Liver (tissue), 9 donors: ENCODE data around the gene IFT43. TPM values are rescaled to one million over a fixed set of nuclear protein-coding genes. Genes with fewer than 3 reads are reported as not detected.

Source experiments
- DNase-seq: peaks from one replicate; pipeline ENCODE4 v3.0.0-alpha.2; 2017; ENCODE audit warnings: low spot score
- H3K27ac ChIP-seq, 2 donors: one replicate each; pipeline ENCODE4 v1.7.0; 2013; ENCODE audit warnings: inconsistent platforms in 2 of 2, low read length in 2 of 2, control low read depth in 1 of 2, low read depth in 1 of 2, mild to moderate bottlenecking in 1 of 2
- H3K27me3 ChIP-seq, 4 donors: one replicate each; pipeline versions ENCODE4 v1.6.1 to v1.7.0; 2013; ENCODE audit warnings: low read length in 3 of 4, inconsistent platforms in 1 of 4, mild to moderate bottlenecking in 1 of 4, moderate library complexity in 1 of 4; ENCODE audit not compliant: control insufficient read depth in 4 of 4, insufficient read depth in 4 of 4
- H3K36me3 ChIP-seq, 4 donors: one replicate each; pipeline versions ENCODE4 v1.6.1 to v1.7.0; 2013; ENCODE audit warnings: low read length in 3 of 4, mild to moderate bottlenecking in 3 of 4, low read depth in 1 of 4, moderate library complexity in 1 of 4; ENCODE audit not compliant: control insufficient read depth in 4 of 4, insufficient read depth in 3 of 4
- H3K4me1 ChIP-seq, 4 donors: one replicate each; pipeline versions ENCODE4 v1.6.1 to v1.7.0; 2013; ENCODE audit warnings: low read length in 3 of 4, mild to moderate bottlenecking in 3 of 4, moderate library complexity in 1 of 4; ENCODE audit not compliant: control insufficient read depth in 4 of 4, insufficient read depth in 4 of 4
- H3K4me3 ChIP-seq, 3 donors: one replicate each; pipeline versions ENCODE4 v1.6.1 to v1.7.0; 2013; ENCODE audit warnings: low read length in 3 of 3, control low read depth in 1 of 3, low read depth in 1 of 3, mild to moderate bottlenecking in 1 of 3
- H3K9ac ChIP-seq, 2 donors: one replicate each; pipeline ENCODE4 v1.7.0; 2013; ENCODE audit warnings: low read length in 2 of 2, mild to moderate bottlenecking in 2 of 2, moderate library complexity in 2 of 2, control low read depth in 1 of 2, low read depth in 1 of 2
- H3K9me3 ChIP-seq, 4 donors: one replicate each; pipeline versions ENCODE4 v1.6.1 to v1.7.0; 2013; ENCODE audit warnings: low read length in 3 of 4; ENCODE audit not compliant: control insufficient read depth in 4 of 4
- EGR1 ChIP-seq, 2 donors: IDR thresholded peaks; 2 replicates each; pipeline ENCODE4 v1.6.1; 2016 to 2018; ENCODE audit warnings: antibody characterized with exemption in 2 of 2, low read depth in 2 of 2
- FOXA1 ChIP-seq: IDR thresholded peaks from 2 replicates; pipeline ENCODE4 v1.6.1; 2016; ENCODE audit warnings: antibody characterized with exemption
- FOXA2 ChIP-seq: IDR thresholded peaks from 2 replicates; pipeline ENCODE4 v1.6.1; 2016; ENCODE audit warnings: antibody characterized with exemption
- HNF4A ChIP-seq, 2 donors: conservative IDR thresholded peaks; 2 replicates each; pipeline ENCODE4 v1.6.1; 2016; ENCODE audit warnings: antibody characterized with exemption in 2 of 2, mild to moderate bottlenecking in 2 of 2
- JUND ChIP-seq, 2 donors: IDR thresholded peaks; 2 replicates each; pipeline ENCODE4 v1.6.1; 2016; ENCODE audit warnings: antibody characterized with exemption in 2 of 2
- MAX ChIP-seq: IDR thresholded peaks from 2 replicates; pipeline ENCODE4 v1.6.1; 2016; ENCODE audit warnings: antibody characterized with exemption
- RAD21 ChIP-seq, 2 donors: IDR thresholded peaks; 2 replicates each; pipeline ENCODE4 v1.6.1; 2016; ENCODE audit warnings: antibody characterized with exemption in 2 of 2, mild to moderate bottlenecking in 2 of 2
- REST ChIP-seq: IDR thresholded peaks from 2 replicates; pipeline ENCODE4 v1.6.1; 2016; ENCODE audit warnings: antibody characterized with exemption, mild to moderate bottlenecking
- RXRA ChIP-seq, 2 donors: IDR thresholded peaks; 2 replicates each; pipeline ENCODE4 v1.6.1; 2017 to 2018; ENCODE audit warnings: antibody characterized with exemption in 2 of 2, mild to moderate bottlenecking in 1 of 2
- TAF1 ChIP-seq: conservative IDR thresholded peaks from 2 replicates; pipeline ENCODE4 v1.6.1; 2016; ENCODE audit warnings: antibody characterized with exemption, mild to moderate bottlenecking
- WGBS: extraction: QIAGEN DNeasy Blood & Tissue Kit; methylation state at CpG from one replicate; pipeline ENCODE4 v1.1.7; 2013; 5-methylcytosine and 5-hydroxymethylcytosine counted together
- polyA plus RNA-seq, 2 donors: library from polyadenylated mRNA; stranded (reverse) in 1 of 2; unstranded in 1 of 2; fragments of 200-250 nt in 1 of 2; fragments of >200 nt in 1 of 2; fragmentation: Nextera tagmentation in 1 of 2; extraction: Ambion mirVana in 1 of 2; gene quantifications; one replicate each; pipeline versions ENCODE4 v1.2.1 to v1.2.3, GENCODE V29; 2013 to 2015
- total RNA-seq, 2 donors: library from RNA; depleted of rRNA; stranded (reverse); fragments of >200 nt; gene quantifications; one replicate each; pipeline ENCODE4 v1.2.3, GENCODE V29; 2014
- TF ChIP-seq, protein P1 (sequence below): IDR thresholded peaks from 2 replicates; pipeline ENCODE4 v1.6.1; 2016; ENCODE audit warnings: antibody characterized with exemption
- donor health status: healthy.
- donor health status: healthy.
- donor health status: healthy.
- donor health status: healthy.
- donor health status: healthy.

IFT43 gene
- total and polyA plus RNA-seq, 4 donors, result 7.8 to 33.6 (median 19.3) TPM

DNA sequence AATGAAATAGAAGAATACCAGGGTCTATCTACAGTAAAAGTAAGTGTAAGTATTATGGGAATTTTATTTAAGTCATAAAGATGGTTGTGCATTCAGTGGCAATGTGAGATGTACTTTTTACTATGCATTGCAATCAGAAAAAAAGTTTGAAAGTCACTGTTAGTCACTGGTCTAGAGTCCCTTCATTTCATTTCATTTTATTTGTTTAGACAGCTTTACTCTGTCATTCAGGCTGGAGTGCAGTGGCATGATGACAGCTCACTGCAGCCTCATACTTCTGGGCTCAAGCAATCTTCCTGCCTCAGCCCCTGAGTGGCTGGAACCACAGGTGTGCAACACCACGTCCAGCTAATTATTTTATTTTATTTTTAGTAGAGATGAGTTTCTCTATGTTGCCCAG lies 46.4 kb upstream of the IFT43 start:
- Histone ChIP-seq H3K4me3 (no peak overlapping the region), H3K9me3 (no peaks in the 10 kb centered on the region), H3K4me1 (no peaks in the 10 kb centered on the region), H3K27ac (no peak overlapping the region), H3K27me3 (no peaks in the 10 kb centered on the region), H3K9ac (no peak overlapping the region), H3K36me3 (no peaks in the 10 kb centered on the region)
- no peak for DNase-seq
- TF ChIP-seq FOXA1 (no peak), RXRA (IDR thresholded peaks at IDR 0.05) (no peak)
- TF ChIP-seq, protein P1, sequence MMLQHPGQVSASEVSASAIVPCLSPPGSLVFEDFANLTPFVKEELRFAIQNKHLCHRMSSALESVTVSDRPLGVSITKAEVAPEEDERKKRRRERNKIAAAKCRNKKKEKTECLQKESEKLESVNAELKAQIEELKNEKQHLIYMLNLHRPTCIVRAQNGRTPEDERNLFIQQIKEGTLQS, result no peak
- 82% methylated on average over 1 of the region's 1 CpG for WGBS

DNA sequence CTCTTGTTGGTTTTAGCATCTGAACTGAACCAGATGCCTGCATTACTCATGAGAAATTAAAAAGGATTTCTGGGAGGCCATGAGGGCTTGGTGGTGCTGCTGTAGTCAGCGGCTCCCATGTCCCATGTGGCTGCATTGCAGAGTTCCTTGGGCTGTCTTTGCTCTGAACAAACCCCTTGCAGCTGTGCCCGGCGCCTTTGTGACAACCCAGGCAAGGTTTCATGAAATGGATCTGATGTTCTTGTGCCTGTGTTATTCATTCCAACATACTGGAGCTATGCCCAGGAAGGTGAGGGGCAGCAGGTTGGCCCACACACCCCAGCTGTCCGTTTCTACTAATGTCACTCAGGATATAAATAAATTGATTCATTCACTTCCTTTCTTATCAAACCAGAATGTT lies 44.5 kb upstream of the IFT43 start:
- Histone ChIP-seq H3K9ac (no peak overlapping the region), H3K27me3 (no peaks in the 10 kb centered on the region), H3K4me3 (no peak overlapping the region), H3K36me3 (no peaks in the 10 kb centered on the region), H3K9me3 (no peaks in the 10 kb centered on the region), H3K27ac (no peak overlapping the region), H3K4me1 (no peaks in the 10 kb centered on the region)
- 89% methylated on average over 4 of the region's 4 CpGs for WGBS
- TF ChIP-seq RAD21 (IDR thresholded peaks at IDR 0.05), result no peak
- TF ChIP-seq HNF4A (conservative IDR thresholded peaks at IDR 0.05), result no peak
- TF ChIP-seq REST, result no peak
- no peak for TF ChIP-seq EGR1 (IDR thresholded peaks at IDR 0.05; ENCODE audit: low read depth in 2 of 2)
- no peak for TF ChIP-seq FOXA1
- no peak for DNase-seq

GRCh38 chr14:75944607-75945241 lies 40.8 kb upstream of the IFT43 start:
- no peak for DNase-seq
- no peak overlapping the region for H3K27ac ChIP-seq
- H3K36me3 ChIP-seq, result no peaks in the 10 kb centered on the region
- WGBS, result 95% methylated on average over 4 of the region's 4 CpGs
- no peak for TF ChIP-seq JUND (IDR thresholded peaks at IDR 0.05)
- no peak for TF ChIP-seq FOXA2
- no peaks in the 10 kb centered on the region for H3K9me3 ChIP-seq
- no peaks in the 10 kb centered on the region for H3K27me3 ChIP-seq
- no peaks in the 10 kb centered on the region for H3K4me1 ChIP-seq
- H3K9ac ChIP-seq, result no peak overlapping the region
- H3K4me3 ChIP-seq, result no peak overlapping the region

- Histone ChIP-seq H3K4me3 (no peak overlapping the region), H3K36me3 (no peaks in the 10 kb centered on the region), H3K9ac (no peak overlapping the region), H3K27ac (no peak overlapping the region), H3K9me3 (no peaks in the 10 kb centered on the region), H3K4me1 (no peaks in the 10 kb centered on the region), H3K27me3 (no peaks in the 10 kb centered on the region)
- no peak for DNase-seq
- 96% methylated on average over 5 of the region's 5 CpGs for WGBS
- TF ChIP-seq RAD21 (IDR thresholded peaks at IDR 0.05) (no peak), HNF4A (conservative IDR thresholded peaks at IDR 0.05) (no peak), REST (no peak), FOXA1 (no peak), EGR1 (IDR thresholded peaks at IDR 0.05; ENCODE audit: low read depth in 2 of 2) (no peak), TAF1 (no peak), MAX (no peak)
These were observed 38.8 kb upstream of the IFT43 start for GRCh38 chr14:75946785-75947184.
